ENCODE results near the gene MAPK4.
"Not testable (repeated sequence)": the region's sequence is repeated elsewhere in the genome, so short reads cannot be mapped to it uniquely, and the experiment has no call there.

The MAPK4 gene

GRCh38 chr18:50749945-50750344, 190.1 kb downstream of the MAPK4 start:
- no peak for DNase-seq (ENCODE audit: low read depth, low spot score)

DNA sequence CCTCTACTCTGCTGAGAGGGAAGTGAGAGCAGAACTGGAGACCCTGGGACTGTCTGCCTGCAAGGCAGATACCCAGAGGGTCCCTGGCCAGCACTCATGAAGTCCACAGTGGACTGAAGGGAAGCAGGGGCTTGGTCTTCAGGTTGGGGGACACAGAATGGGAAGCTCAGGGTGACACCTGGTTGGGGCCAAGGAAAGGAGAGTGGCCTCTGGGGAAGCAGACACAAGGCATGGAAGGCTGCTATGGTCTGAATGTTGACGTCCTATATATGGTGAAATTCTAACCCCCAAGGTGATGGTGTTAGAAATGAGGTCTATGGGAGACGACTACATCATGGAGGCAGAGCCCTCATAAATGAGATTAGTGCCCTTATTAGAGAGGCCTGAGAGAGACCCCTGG, 190.7 kb downstream of the MAPK4 start:
- DNase-seq (ENCODE audit: low read depth, low spot score), result no peak

GRCh38 chr18:50751490-50751889, 191.6 kb downstream of the MAPK4 start:
- DNase-seq (ENCODE audit: low read depth, low spot score), result no peak

- no peak for DNase-seq (ENCODE audit: low read depth, low spot score)
Observed at GRCh38 chr18:50751947-50752346, 192.1 kb downstream of the MAPK4 start.

DNA sequence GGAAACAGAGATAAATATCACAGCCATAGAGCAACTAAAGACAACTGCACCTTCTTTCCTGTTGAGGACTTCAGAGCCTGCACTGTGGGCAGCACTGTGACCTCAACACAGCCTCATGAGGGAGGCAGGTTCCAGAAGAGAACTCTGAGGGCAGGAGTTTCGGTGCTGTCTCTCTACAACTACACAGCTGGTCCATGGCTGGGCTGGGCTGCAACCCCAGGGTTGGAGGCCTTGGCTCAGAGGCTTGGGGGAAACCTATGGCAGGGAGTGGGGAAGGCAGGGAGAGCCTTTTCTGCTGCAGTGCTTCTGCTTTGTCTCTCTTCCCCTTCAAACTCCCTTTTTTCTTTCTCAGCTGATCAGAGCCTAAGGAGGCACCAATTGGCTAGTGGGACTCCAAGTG, 193.4 kb downstream of the MAPK4 start:
- no peak for DNase-seq (ENCODE audit: low read depth, low spot score)

DNA sequence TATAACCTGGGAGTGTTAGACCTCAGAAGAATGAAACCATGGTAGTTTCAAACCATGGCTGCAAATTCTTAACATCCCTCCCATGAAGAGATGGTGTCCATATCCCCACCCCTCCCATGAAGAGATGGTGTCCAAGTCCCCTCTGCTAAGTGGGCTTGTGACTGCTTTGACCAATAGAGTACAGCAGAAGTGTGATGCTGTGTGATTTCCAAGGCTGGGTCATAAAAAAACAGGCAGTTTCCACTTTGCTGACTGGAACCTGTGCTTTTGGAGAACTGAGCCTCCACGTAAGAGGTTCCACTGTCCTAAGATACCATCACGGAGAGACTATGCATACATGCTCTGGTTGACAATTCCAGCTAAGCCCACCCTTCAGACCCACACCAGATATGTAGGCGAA, 194.4 kb downstream of the MAPK4 start:
- no peak for DNase-seq (ENCODE audit: low read depth, low spot score)

DNA sequence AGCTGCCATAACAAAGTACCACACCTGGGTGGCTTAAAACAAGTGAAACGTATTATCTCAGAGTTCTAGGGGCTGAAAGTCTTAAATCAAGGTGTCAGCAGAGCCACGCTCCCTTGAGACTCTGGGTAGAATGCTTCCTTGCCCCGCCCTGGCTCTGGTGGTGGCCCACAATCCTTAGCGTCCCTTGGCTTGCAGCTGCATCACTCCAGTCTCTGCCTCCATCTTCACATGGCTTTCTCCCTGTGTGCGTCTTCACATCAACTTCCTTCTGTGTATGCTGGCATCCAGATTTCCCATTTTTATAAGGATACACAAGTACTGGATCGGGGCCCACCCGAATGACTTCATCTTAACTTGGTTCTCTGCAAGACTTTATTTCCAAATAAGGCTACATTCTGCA, 197.5 kb downstream of the MAPK4 start:
- no peak for DNase-seq (ENCODE audit: low read depth, low spot score)

- DNase-seq (ENCODE audit: low read depth, low spot score), result no peak
Observed at GRCh38 chr18:50769463-50769862, 209.6 kb downstream of the MAPK4 start.

DNA sequence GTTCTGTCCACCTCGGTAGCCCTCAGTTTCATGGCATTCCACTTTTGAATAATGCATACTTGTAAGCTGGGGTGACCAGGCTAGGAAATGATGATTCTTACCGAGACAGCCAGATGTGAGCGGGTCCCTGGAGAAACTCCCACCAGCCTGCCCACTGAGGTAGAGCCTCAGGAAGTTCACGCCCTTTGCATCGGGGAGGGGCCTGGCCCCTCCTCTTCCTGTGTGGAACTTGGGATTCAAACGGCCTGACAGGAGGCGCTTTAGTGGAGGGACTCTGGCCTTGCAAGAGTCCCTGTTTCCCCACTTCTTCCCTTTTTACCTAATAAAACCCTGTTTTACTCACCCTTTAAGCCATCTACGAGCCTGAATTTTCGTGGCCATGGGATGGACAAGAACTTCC, 215.3 kb downstream of the MAPK4 start:
- no peak for DNase-seq (ENCODE audit: low read depth, low spot score)

DNA sequence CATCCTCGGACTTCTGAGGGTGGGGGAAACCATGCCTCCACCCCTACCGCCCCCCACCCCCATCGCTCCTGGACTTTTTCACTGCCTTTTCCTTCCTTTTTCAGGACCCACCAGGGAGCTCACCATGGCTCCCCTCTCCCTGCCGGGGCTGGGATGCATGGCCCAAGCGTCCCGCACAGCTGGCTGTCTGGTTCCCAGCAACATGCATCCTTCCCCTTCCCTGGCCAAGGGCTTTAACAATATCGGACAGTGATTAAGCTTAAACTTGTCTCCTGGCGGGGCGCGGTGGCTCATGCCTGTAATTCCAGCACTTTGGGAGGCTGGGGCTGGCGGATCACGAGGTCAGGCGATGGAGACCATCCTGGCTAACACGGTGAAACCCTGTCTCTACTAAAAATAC, 215.8 kb downstream of the MAPK4 start:
- DNase-seq (ENCODE audit: low read depth, low spot score), result no peak

DNA sequence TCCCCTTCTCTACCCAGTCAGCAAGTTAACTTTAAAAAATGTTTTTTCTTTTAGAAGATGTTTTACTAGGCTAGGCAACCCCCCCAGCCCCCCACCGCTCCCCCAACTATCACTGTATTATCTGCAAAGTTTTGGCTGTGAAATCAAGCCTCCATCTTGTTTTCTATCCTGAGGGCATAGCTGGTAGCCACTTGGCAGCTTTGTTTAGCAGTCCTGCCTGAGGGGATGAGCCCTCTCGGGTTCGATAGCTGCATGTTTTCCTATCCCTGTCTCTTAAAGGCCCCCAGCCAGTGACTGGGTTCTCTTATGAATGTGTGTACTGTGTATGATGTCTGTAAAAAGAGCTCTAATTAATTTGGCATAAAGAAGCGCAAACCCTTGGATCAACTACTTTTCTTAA, 216.5 kb downstream of the MAPK4 start:
- DNase-seq (ENCODE audit: low read depth, low spot score), result no peak

- DNase-seq (ENCODE audit: low read depth, low spot score), result not testable (repeated sequence)
Observed at GRCh38 chr18:50779021-50779420, 219.1 kb downstream of the MAPK4 start.
